Right lobe of liver (tissue), 4 donors: ENCODE data around the gene C11orf68.

Experiments
- POLR2A ChIP-seq: fragments of 450-650 bp; IDR thresholded peaks from one replicate; pipeline ENCODE4 v1.6.1; 2017; ENCODE audit warnings: antibody characterized with exemption, mild to moderate bottlenecking
- TF ChIP-seq, protein P1 (sequence below), 4 donors: fragments of 200-600 bp in 3 of 4; fragments of 450-650 bp in 1 of 4; IDR thresholded peaks; one replicate each; pipeline versions ENCODE4 v1.5.1 to v1.8.0; 2016 to 2022; ENCODE audit warnings: antibody characterized with exemption in 4 of 4, mild to moderate bottlenecking in 2 of 4
- donor health status: DM: no; HTN: no; CAD: no.
- donor health status: DM: no; HTN: no; CAD: no.
- donor health status: DM: no; HTN: yes; CAD: no.

- TF ChIP-seq POLR2A: no peak
- TF ChIP-seq, protein P1, sequence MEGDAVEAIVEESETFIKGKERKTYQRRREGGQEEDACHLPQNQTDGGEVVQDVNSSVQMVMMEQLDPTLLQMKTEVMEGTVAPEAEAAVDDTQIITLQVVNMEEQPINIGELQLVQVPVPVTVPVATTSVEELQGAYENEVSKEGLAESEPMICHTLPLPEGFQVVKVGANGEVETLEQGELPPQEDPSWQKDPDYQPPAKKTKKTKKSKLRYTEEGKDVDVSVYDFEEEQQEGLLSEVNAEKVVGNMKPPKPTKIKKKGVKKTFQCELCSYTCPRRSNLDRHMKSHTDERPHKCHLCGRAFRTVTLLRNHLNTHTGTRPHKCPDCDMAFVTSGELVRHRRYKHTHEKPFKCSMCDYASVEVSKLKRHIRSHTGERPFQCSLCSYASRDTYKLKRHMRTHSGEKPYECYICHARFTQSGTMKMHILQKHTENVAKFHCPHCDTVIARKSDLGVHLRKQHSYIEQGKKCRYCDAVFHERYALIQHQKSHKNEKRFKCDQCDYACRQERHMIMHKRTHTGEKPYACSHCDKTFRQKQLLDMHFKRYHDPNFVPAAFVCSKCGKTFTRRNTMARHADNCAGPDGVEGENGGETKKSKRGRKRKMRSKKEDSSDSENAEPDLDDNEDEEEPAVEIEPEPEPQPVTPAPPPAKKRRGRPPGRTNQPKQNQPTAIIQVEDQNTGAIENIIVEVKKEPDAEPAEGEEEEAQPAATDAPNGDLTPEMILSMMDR (IDR thresholded peaks at IDR 0.05): no peak
Observed at GRCh38 chr11:65937766-65938165, 18.9 kb upstream of the C11orf68 start.
